GM10248 (cell line): ENCODE data around the gene FKTN.

Experiments used
- CTCF ChIA-PET: fragments of 300-600 bp; sonication (Branson Sonifier 250); formaldehyde crosslinking; extraction: SDS; loops from one replicate; lab custom pipeline; 2021; ENCODE audit warnings: antibody characterized with exemption; lab: Yijun Ruan, JAX
- POLR2A ChIA-PET: fragments of 350-650 bp; sonication (Branson Sonifier 250); formaldehyde crosslinking; extraction: SDS; loops from one replicate; lab custom pipeline; 2020; ENCODE audit warnings: antibody characterized with exemption; lab: Yijun Ruan, JAX
- DNase-seq: peaks from one replicate; pipeline ENCODE4 v3.0.0; 2012; ENCODE audit errors: extremely low spot score
- CTCF ChIP-seq: IDR thresholded peaks from 2 replicates; pipeline ENCODE4 v1.5.1; 2012; ENCODE audit warnings: mild to moderate bottlenecking, low read depth; ENCODE audit errors: extremely low read depth, missing control alignments, control extremely low read depth

Gene FKTN

GRCh38 chr9:105667867-105668266, 109.9 kb downstream of the FKTN start:
- no peak for TF ChIP-seq CTCF
- ChIA-PET CTCF (interaction anchor here (0.6 to 1.7 kb wide), 5 partner anchors 10 to 34 kb away, joined by 3 to 6 read pairs (median 4); no protein-coding TSS in a partner anchor), POLR2A (no interaction called here)
- no peak for DNase-seq

GRCh38 chr9:105670315-105670714, 112.4 kb downstream of the FKTN start:
- CTCF ChIA-PET, result interaction anchor here (1.3 kb wide), 1 partner anchor 33 kb away, joined by 3 read pairs; no protein-coding TSS in a partner anchor
- TF ChIP-seq CTCF, result no peak

DNA sequence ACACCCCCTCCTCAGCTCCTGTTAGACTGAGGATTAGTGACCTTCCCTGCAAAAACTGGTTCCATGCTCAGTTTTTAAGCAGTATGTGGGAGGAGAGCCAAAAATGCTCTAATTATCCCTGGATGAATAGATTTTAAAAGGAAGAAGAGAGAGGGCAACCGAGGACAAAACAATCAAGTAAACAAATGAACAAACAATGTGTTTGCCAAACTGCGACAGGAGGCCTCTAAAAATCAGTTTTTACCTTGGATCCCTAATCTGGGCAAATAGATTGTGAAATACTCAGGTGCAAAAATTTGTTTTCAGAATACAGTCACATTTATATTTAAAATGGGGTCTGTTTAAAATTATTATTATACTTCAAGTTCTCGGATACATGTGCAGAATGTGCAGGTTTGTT, 112.8 kb downstream of the FKTN start:
- POLR2A ChIA-PET, result no interaction called here
- no peak for TF ChIP-seq CTCF
- no peak for DNase-seq
- CTCF ChIA-PET, result interaction anchor here (1.3 to 1.6 kb wide), 2 partner anchors 33 to 69 kb away, joined by 3 read pairs; no protein-coding TSS in a partner anchor

More at GRCh38 chr9:105670315-105670714, 112.4 kb downstream of the FKTN start:
- no peak for DNase-seq
- POLR2A ChIA-PET, result no interaction called here

DNA sequence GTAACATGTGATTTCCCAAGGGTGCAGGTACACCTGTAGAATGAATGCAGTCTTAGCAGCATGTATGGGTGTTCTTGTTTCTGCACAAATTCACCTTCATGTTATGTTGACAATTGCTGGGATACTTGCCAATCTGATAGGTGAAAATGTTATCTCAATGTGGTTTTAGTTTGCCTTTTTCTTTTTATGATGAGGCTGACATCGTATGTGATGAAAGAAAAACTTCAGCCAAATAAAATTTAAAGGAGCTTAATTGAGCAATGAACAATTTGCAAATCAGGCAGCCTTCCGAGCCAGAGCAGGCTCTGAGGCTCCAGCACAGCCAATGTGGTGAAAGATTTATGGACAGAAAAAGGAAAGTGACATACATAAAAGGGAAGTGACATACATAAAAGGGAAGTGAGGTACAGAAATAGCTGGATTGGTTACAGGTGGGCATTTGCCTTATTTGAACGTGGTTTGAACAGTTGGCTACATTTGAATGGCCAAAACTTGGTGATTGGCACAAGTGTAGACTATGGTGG, 114.8 kb downstream of the FKTN start:
- ChIA-PET POLR2A (no interaction called here), CTCF (interaction anchor here (1.6 kb wide), 1 partner anchor 64 kb away, joined by 3 read pairs; no protein-coding TSS in a partner anchor)
- TF ChIP-seq CTCF, result no peak
- no peak for DNase-seq

- no peak for DNase-seq
- ChIA-PET CTCF (interaction anchor here (0.8 to 1.6 kb wide), 2 partner anchors 66 to 207 kb away, joined by 3 read pairs; no protein-coding TSS in a partner anchor), POLR2A (no interaction called here)
- TF ChIP-seq CTCF, result no peak
These were observed 116.0 kb downstream of the FKTN start for GRCh38 chr9:105673850-105674387.

GRCh38 chr9:105676351-105676923, 118.5 kb downstream of the FKTN start:
- no peak for DNase-seq
- TF ChIP-seq CTCF, result no peak
- ChIA-PET CTCF (interaction anchor here (0.8 kb wide), 1 partner anchor 17 kb away, joined by 3 read pairs; the partner anchor contains the start of gene TMEM38B), POLR2A (no interaction called here)
